ENCODE measurements around the gene LRFN3.

DNA sequence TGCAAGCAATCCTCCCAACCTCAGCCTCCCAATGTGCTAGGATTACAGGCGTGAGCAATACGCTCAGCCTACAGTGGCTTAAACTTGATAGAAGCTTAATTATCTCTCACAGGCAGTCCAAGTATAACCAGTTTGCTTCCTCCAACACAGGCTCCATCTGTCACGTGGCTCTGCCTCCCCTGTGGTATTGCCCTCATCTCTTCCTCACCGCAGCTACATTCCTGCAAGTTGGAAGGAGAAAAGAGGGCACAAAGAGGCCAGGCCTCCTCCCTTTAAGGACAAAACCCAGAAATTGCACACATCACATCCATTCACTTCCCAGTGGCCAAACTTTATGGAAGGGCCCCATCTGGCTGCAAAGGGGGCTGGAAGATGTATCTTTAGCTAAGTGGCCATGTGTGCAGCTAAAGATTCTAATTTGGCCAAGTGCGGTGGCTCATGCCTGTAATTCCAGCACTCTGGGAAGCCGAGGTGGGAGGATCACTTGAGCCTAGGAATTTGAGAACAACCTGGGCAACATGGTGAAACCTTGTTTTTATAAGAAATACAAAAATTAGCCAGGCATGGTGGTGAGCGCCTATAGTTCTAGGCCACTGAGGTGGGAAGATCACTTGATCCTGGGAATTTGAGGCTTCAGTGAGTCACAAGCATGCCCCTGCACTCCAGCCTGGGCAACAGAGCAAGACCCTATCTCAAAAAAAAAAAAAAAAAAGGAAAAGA lies 55.7 kb downstream of the LRFN3 start:
- TF ChIP-seq, protein P1, sequence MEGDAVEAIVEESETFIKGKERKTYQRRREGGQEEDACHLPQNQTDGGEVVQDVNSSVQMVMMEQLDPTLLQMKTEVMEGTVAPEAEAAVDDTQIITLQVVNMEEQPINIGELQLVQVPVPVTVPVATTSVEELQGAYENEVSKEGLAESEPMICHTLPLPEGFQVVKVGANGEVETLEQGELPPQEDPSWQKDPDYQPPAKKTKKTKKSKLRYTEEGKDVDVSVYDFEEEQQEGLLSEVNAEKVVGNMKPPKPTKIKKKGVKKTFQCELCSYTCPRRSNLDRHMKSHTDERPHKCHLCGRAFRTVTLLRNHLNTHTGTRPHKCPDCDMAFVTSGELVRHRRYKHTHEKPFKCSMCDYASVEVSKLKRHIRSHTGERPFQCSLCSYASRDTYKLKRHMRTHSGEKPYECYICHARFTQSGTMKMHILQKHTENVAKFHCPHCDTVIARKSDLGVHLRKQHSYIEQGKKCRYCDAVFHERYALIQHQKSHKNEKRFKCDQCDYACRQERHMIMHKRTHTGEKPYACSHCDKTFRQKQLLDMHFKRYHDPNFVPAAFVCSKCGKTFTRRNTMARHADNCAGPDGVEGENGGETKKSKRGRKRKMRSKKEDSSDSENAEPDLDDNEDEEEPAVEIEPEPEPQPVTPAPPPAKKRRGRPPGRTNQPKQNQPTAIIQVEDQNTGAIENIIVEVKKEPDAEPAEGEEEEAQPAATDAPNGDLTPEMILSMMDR (IDR thresholded peaks at IDR 0.05), result no peak
- TF ChIP-seq POLR2A (IDR thresholded peaks at IDR 0.05) (no peak), POLR2AphosphoS5 (IDR thresholded peaks at IDR 0.05) (no peak)

Measured in transverse colon (tissue), 4 donors.